Measurements from ENCODE around the gene CCDC136.

CCDC136 gene

DNA sequence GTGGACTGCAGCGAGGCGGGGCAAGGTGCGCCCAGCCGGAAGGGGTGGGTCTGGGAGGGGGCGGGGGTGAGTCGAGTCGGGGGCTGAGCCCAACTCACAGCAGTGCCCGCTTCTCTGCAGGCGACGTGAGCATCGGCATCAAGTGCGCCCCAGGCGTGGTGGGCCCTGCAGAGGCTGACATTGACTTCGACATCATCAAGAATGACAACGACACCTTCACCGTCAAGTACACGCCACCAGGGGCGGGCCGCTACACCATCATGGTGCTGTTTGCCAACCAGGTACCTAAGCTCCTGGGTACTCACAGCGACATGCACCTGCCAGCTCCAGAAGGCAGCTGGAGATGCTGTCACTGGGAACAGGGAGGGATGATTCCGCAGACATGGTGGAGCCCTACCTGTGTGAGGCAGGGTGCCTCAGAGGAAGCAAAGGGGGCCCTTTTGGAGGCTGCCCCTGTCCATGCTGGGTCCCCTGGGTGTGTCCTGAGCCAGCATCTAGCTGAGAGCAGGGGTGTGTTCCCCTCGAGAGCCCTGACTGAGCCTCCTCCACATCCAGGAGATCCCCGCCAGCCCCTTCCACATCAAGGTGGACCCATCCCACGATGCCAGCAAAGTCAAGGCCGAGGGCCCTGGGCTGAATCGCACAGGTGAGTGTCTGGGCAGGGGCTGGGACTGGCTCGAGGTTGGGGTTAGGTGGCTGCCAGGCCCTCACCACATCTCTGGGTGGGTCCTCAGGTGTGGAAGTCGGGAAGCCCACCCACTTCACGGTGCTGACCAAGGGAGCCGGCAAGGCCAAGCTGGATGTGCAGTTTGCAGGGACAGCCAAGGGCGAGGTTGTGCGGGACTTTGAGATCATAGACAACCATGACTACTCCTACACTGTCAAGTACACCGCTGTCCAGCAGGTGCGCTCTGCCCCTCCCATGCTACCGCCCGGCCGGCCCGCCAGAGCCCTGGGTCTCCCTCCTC is 51.2 kb downstream of the CCDC136 start:
- TF ChIP-seq, protein P1, sequence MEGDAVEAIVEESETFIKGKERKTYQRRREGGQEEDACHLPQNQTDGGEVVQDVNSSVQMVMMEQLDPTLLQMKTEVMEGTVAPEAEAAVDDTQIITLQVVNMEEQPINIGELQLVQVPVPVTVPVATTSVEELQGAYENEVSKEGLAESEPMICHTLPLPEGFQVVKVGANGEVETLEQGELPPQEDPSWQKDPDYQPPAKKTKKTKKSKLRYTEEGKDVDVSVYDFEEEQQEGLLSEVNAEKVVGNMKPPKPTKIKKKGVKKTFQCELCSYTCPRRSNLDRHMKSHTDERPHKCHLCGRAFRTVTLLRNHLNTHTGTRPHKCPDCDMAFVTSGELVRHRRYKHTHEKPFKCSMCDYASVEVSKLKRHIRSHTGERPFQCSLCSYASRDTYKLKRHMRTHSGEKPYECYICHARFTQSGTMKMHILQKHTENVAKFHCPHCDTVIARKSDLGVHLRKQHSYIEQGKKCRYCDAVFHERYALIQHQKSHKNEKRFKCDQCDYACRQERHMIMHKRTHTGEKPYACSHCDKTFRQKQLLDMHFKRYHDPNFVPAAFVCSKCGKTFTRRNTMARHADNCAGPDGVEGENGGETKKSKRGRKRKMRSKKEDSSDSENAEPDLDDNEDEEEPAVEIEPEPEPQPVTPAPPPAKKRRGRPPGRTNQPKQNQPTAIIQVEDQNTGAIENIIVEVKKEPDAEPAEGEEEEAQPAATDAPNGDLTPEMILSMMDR (IDR thresholded peaks at IDR 0.05; ENCODE audit: low read depth, low read length) = no peak
- no peak overlapping the region for H3K4me3 ChIP-seq (ENCODE audit: low read depth, low read length)
- DNase-seq (ENCODE audit: low read depth, low spot score) = no peak
- in situ Hi-C loops (cut with HindIII; ENCODE audit: low sequenced_read_pairs) = no loop called here

DNA sequence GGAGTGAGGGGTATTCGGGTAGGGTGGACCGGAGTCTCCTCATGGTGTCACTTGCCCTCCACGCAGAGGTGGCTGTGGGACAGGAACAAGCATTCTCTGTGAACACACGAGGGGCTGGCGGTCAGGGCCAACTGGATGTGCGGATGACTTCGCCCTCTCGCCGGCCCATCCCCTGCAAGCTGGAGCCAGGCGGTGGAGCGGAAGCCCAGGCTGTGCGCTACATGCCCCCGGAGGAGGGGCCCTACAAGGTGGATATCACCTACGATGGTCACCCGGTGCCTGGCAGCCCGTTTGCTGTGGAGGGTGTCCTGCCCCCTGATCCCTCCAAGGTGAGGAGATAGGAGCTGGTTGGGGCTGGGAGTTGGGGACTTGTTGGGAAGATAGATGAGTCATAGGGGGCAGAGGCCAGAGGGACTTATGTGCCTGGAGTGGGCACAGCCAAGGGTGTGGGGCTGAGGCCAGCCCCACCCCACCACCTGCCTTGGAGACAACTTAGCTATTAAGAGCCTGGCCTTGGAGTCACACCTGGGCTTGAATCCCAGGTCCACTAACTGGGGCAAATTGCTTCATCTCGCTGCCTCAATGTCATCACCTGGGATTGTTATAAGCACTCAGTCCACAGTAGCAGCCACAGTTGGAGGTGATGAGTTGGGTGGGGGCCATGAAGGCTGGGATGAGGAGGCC is 52.3 kb downstream of the CCDC136 start:
- no peak for DNase-seq (ENCODE audit: low read depth, low spot score)
- TF ChIP-seq, protein P1 (IDR thresholded peaks at IDR 0.05; ENCODE audit: low read depth, low read length) = no peak
- H3K4me3 ChIP-seq (ENCODE audit: low read depth, low read length) = no peak overlapping the region
- in situ Hi-C loops (cut with HindIII; ENCODE audit: low sequenced_read_pairs) = no loop called here

DNA sequence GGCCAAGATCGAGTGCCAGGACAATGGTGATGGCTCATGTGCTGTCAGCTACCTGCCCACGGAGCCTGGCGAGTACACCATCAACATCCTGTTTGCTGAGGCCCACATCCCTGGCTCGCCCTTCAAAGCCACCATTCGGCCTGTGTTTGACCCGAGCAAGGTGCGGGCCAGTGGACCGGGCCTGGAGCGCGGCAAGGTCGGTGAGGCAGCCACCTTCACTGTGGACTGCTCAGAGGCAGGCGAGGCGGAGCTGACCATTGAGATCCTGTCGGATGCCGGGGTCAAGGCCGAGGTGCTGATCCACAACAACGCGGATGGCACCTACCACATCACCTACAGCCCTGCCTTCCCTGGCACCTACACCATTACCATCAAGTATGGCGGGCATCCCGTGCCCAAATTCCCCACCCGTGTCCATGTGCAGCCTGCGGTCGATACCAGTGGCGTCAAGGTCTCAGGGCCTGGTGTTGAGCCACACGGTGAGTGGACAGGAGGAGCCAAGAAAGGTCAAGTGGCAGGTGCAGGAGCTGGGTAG is 53.1 kb downstream of the CCDC136 start:
- TF ChIP-seq, protein P1 (IDR thresholded peaks at IDR 0.05; ENCODE audit: low read depth, low read length) = no peak
- no peak overlapping the region for H3K4me3 ChIP-seq (ENCODE audit: low read depth, low read length)
- DNase-seq (ENCODE audit: low read depth, low spot score) = no peak
- in situ Hi-C loops (cut with HindIII; ENCODE audit: low sequenced_read_pairs) = no loop called here

DNA sequence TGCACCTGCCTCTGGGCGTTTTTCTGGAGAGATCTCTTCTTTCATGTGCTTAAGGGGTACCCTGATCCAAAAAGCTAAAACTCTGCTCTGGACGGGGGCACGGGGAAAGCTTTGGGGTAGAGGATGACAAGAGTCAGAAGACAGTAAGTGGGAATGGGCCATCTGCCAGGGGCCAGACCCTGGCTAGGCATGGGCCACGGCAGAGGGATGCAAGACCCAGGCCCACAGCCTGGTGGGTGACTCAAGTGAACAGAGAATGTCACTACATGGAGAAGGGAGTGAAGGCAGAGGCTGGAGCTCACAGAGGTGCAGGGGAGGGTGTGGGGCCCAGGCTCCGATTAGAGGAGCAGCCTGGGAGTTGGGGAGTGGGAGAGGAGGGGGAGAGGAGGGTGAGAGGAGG is 53.7 kb downstream of the CCDC136 start:
- DNase-seq (ENCODE audit: low read depth, low spot score) = no peak
- H3K4me3 ChIP-seq (ENCODE audit: low read depth, low read length) = no peak overlapping the region
- in situ Hi-C loops (cut with HindIII; ENCODE audit: low sequenced_read_pairs) = no loop called here
- TF ChIP-seq, protein P1 (IDR thresholded peaks at IDR 0.05; ENCODE audit: low read depth, low read length) = no peak

DNA sequence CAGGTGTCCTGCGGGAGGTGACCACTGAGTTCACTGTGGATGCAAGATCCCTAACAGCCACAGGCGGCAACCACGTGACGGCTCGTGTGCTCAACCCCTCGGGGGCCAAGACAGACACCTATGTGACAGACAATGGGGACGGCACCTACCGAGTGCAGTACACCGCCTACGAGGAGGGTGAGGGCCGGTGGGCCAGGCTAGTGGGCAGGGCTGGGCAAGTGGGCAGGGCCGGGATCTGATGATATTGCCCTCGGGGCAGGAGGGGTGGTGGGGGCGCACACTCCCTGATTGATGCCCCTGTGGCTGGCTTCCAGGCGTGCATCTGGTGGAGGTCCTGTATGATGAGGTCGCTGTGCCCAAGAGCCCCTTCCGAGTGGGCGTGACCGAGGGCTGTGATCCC is 54.2 kb downstream of the CCDC136 start:
- no peak overlapping the region for H3K4me3 ChIP-seq (ENCODE audit: low read depth, low read length)
- TF ChIP-seq, protein P1 (IDR thresholded peaks at IDR 0.05; ENCODE audit: low read depth, low read length) = no peak
- in situ Hi-C loops (cut with HindIII; ENCODE audit: low sequenced_read_pairs) = no loop called here
- no peak for DNase-seq (ENCODE audit: low read depth, low spot score)

DNA sequence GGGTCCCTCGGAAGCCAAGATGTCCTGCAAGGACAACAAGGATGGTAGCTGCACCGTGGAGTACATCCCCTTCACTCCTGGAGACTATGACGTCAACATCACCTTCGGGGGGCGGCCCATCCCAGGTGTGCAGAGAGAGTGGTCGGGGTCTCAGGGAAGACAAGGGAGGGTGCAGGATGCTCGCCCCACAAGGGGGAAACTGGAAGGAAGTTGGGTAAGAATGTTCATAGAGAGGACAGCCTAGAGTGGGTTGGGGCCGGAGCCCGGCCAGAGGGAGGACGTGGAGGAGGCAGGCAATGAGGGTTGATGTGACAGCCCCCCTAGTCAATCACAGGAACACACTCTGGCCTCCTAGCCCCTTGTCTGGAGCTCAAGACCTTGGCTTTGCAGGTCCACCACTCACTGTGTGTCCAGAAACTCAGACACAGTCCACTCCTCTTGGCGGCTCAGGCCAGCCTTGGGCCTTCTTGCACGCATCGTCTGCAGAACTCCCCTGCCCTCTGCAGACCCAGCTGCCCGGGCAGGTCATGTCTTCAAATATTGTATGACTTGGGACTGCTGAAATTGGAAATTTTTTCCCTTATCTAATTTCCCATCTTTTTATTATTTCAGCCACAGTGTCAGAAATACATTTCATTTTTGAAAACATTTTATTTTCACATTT is 55.1 kb downstream of the CCDC136 start:
- TF ChIP-seq, protein P1 (IDR thresholded peaks at IDR 0.05; ENCODE audit: low read depth, low read length) = no peak
- in situ Hi-C loops (cut with HindIII; ENCODE audit: low sequenced_read_pairs) = no loop called here
- no peak overlapping the region for H3K4me3 ChIP-seq (ENCODE audit: low read depth, low read length)
- no peak for DNase-seq (ENCODE audit: low read depth, low spot score)

Data from astrocyte of the spinal cord (primary cell).